NCI-H187 (cell line): ENCODE data around the gene PPP2R3C.
A peak's percentile ranks its signal among the peaks of the same experiment; 100 is the strongest.
"Not testable (repeated sequence)": the region's sequence is repeated elsewhere in the genome, so short reads cannot be mapped to it uniquely, and the experiment has no call there.

Experiments used
- DNase-seq, 2 experiments: peaks; one replicate each; lab custom pipeline; 2025; lab: John Stamatoyannopoulos, UW

PPP2R3C gene

DNA sequence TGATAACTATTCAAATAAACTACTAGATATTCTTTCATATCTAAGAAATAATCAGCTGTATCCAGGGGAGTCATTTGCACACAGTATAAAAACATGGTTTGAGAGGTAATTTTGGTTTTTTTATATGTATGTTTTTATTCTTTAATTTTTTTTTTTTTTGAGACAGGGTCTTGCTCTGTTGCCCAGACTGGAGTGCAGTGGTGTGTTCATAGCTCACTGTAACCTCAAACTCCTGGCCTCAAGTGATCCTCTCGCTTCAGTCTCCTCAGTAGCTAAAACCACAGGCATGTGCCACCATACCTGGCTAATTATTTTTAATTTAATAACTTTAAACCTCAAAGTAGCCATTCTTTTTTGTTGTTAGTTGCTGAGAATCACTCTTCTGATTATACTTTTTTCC is 2.3 kb upstream of the PPP2R3C start:
- no peak for DNase-seq

DNA sequence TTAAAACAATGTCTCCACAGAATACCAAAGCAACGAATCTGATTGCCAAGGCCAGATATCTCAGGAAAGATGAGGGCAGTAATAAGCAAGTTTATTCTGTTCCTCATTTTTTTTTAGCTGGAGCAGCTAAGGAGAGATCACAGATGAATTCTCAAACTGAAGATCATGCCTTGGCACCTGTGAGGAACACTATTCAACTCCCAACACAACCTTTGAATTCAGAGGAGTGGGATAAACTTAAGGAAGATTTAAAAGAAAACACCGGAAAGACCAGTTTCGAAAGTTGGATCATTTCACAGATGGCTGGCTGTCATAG is 1.6 kb upstream of the PPP2R3C start:
- DNase-seq, result no peak

DNA sequence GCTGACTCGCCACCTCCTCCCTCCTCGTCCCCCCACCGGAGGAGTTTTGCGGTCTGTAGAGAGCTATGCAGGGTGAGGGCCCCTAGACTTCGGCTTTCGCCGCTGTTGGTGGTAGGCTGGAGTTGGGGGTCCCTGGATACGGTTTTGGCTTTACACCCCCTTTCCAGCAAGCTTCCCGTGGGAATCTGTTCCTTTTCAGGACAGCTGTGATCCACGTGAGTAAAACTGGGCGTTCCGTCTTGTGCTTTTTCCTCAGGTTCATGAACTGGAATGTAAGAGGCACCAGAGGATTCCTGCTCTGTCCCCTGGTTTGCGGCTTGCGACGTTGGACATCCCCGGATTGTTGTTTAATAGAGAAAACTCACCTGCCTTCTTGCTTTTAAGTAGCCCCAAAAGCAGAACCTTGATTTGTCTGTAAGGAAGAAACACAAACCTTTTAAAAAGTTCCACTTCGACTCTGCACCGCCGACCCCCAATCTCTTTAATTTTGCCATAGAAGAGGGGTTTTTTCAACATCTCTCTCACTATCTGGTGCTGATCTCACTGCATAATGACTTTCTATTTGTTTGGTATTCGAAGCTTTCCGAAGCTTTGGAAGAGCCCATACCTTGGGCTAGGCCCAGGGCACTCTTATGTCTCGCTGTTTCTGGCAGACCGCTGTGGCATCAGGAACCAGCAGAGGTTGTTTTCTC is 1.1 kb upstream of the PPP2R3C start:
- peak in 1 of 2 experiments; percentile 66 for DNase-seq

GRCh38 chr14:35121026-35121886 is 534 bp downstream of the PPP2R3C start:
- no peak for DNase-seq

GRCh38 chr14:35117112-35117511 is 4.7 kb downstream of the PPP2R3C start:
- DNase-seq, result no peak

DNA sequence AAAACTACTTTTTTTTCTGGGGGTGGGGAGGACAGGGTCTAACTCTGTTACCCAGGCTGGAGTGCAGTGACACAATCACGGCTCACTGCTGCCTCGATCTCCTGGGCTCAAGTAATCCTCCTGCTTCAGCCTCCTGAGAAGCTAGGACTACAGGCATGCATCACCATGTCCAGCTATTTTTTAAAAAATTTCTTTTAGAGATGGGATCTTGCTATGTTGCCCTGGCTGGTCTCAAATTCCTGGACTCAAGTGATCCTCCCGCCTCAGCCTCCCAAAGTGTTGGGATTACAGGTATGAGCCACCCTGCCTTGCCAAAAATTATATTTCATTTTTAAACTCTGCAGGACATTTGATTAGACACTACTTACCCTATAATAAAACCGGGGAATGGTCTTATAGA is 5.5 kb downstream of the PPP2R3C start:
- DNase-seq, result no peak

- no peak for DNase-seq
These were observed 7.8 kb downstream of the PPP2R3C start for GRCh38 chr14:35114036-35114435.

- DNase-seq, result no peak
These were observed 8.4 kb downstream of the PPP2R3C start for GRCh38 chr14:35113308-35113950.

DNA sequence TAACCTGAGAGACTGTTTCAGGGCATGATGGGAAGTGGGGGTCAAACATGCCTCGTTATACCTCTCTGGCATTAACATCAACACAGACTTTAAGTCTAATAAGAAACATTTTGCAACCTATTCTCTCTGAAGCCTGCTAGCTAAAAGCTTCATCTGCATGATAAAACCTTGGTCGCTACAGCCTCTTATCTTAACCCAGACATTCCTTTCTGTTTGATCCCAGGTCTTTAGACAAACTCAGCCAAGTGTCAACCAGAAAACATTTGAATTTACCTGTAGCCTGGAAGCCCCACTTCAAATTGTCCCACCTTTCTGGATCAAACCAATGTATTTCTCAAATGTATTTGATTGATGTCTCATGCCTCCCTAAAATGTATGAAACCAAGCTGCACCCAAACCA is 9.1 kb downstream of the PPP2R3C start:
- DNase-seq, result no peak

DNA sequence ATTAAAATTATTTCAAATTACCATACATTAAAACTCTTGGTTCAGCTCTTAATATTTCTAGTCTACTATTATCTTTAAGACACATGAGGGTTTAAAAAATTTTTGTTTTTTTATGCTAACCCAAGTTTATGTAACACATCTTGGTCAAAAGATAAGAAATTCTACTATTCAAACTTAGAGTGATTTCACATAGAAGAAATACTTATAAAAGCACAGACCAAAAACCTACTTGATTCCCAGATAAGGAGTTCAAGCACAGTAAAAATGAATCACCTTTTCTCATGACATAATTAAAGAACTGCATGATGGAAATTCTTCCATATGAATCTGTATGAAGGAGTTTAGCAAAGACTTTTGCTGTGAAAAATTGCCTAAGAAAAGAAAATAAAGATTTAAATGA is 13.9 kb downstream of the PPP2R3C start:
- DNase-seq, result no peak

DNA sequence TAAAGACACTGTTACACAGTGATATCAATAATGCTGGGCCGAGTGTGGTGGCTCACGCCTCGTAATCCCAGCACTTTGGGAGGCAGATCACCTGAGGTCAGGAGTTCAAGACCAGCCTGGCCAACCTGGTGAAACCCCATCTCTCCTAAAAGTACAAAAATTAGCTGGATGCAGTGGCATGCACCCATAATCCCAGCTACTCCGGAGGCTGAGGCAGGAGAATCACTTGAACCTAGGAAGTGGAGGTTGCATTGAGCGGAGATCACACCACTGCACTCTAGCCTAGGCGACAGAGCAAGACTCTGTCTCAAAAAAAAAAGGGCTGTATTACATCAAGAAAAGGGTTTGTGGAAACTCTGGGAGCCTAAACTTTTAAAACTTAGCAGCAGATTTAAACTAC is 27.1 kb downstream of the PPP2R3C start:
- not testable (repeated sequence) for DNase-seq

GRCh38 chr14:35088514-35088913 is 33.3 kb downstream of the PPP2R3C start:
- no peak for DNase-seq

DNA sequence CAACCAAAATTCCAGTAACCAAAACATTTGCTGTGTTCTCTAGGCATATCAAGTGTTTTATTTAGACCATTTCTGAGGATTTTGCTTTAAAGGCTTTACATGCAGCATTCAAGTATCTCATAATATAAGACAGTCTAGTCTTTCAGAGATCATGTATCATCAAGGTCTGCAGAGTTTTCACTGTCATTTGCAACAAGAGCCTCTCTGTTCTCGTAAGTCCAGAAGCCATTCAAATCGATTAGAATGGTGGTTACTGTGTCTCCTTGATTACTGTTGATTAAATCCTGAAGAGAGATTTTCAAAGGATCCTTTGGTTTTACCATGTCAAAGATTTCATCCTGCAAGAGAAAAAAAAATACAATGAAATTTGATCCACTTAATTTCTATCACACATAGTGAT is 36.3 kb downstream of the PPP2R3C start:
- DNase-seq, result no peak

DNA sequence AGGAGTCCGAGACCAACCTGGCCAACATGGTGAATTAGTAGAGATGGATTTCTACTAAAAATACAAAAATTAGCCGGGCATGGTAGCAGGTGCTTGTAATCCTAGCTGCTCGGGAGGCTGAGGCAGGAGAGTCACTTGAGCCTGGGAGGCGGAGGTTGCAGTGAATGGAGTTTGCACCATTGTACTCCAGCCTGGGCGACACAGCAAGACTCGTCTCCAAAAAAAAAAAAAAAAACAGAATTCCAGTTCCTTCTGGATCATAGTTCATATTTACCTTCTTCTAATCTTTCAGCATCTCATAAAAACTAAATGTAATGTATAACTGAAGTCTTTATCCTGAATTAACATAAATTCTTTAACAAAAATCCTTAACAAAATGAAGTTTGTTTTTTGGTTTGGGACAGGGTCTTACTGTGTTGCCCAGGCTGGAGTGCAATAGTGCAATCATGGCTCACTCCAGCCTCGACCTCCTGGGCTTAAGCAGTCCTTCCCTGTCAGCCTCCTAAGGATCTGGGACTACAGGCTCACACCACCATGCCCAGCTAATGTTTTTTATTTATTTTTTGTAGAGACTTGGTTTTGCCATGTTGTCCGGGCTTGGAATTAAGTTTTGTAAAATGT is 38.1 kb downstream of the PPP2R3C start:
- DNase-seq, result no peak

- DNase-seq, result no peak
These were observed 42.0 kb downstream of the PPP2R3C start for GRCh38 chr14:35079742-35080141.

DNA sequence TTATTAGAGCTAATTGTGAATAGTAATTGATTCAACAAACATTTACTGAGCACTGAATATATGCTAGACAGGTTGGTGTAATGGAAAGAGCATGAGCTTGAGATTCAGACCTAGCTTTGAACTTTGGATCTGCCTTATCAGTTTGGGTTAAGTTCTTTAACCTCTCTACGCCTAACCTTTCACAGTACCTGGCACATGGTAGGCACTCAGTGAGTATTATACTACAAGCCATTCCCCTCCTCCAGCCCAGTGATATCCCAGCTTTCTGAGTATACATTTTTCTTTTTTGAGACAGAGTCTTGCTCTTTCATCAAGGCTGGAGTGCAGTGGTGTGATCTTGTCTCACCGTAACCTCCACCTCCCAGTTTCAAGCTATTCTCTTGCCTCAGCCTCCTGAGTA is 43.7 kb downstream of the PPP2R3C start:
- DNase-seq, result no peak

DNA sequence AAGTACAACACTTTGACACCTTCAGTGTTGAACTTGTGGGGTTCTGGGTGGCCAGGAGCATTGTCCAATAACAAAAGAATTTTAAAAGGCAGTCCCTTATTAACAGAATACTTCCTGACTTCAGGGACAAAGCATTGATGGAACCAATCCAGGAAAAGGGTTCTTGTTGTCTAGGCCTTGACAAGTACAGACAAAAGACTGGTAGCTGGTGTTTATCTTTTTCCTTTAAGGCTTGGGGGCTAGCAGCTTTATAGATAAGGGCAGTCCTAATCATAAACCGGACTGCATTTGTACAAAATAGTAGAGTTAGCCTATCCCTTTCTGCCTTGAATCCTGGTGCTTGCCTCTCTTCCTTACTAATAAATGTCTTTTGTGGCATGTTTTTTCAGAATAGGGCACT is 48.3 kb downstream of the PPP2R3C start:
- no peak for DNase-seq

DNA sequence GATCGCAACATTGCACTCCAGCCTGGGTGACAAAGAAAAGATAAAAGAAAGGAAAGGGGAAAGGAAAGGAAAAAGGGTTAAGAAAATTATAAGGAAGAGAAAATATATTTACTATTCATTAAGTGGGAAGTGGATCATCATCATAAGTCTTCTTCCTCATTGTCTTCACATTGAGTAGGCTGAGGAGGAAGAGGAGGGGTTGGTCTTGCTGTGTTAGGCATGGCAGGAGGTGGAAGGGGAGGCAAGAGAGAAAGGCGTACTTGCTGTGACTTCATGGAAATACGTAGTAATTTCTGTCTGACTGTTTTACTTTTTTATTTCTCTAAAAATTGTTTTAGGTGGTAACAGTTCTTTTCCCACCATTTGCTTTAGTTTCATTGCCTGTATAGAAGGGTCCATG is 49.6 kb downstream of the PPP2R3C start:
- DNase-seq, result no peak

DNA sequence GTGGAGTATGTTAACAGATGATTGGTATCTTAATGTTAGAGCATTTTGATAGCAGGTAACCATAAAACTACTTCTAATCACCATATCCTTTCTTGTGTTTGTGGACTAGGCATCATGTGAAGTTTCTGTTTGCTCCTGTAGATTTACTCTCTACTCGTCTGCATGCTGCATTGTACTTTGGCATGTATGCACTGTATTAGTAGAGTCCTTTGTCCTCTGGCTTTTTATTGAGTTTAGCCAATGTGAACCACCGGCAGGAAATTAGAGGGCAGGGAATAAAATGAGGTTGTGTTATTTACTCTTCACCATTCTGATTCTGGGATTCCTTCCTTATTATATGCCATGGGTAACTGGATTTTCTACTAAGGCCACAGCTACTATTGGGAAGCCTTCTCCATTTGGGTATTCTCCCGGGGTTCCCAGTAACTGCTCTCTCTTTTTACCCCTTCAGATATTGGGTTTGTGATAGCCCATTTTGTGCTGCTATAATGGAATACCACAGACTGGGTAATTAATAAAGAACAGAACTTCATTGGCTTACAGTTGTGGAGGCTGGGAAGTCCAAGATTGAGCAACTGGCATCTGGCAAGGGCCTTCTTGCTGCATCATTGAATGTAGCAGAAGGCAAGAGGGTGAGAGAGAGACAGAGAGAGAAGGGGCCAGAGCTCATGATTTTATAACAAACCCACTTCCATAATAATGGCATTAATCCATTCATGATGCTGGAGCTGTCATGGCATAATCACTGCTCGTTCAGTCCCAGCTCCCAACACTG is 53.4 kb downstream of the PPP2R3C start:
- no peak for DNase-seq

DNA sequence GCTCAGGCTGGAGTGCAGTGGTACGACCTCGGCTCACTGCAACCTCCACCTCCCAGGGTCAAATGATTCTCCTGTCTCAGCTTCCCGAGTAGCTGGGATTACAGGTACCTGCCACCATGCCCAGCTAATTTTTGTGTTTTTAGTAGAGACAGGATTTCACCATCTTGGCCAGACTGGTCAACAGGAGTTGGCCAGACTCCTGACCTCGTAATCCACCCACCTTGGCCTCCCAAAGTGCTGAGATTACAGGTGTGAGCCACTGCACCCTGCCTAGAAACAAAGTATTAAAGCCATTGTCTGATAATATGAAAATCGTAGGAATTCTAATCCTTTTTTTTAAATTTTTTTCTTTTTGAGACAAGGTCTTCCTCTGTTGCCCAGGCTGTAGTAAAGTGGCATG is 56.1 kb downstream of the PPP2R3C start:
- not testable (repeated sequence) for DNase-seq

DNA sequence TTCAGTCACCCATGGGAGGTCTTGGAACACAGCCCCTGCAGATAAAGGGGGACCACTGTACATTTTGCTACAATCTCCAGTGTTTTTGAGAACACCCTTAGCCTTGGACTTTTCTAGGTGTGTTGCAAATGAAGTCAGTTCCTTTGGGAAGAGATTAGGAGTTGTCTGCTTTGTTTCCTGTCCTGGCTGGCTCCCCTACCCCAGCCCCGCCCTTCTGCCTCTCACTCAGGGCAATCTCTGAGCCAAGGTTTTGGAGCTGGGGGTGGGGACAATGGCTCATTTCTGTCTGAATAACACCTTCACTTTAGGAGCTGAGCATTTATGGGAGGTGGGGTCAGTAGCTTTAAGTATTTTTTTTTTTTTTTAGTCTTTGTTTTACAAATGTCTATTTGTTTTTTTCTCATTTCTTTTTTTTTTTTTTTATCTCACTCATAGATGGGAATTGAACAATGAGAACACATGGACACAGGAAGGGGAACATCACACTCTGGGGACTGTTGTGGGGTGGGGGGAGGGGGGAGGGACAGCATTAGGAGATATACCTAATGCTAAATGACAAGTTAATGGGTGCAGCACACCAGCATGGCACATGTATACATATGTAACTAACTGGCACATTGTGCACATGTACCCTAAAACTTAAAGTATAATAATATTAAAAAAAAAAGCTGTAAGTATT is 60.5 kb downstream of the PPP2R3C start:
- not testable (repeated sequence) for DNase-seq
